ENCODE measurements around the gene CNN3.

DNA sequence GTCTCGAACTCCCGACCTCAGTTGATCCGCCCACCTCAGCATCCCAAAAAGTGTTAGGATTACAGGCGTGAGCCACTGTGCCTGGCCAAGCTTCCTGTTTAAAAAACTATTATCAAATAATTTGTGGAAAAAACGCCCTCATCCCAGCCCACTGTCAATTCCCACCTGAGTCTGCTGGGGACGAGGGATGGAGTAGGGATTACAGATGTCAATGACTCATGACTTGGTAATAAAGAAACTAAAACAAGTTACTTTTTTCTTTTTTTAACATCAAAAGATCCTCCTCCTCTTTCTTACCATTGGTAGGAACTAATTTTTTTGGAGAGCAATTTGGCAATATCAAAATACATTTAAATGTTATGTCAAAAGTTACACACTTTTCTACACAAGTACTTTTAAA is 9.7 kb downstream of the CNN3 start:
- TF ChIP-seq ZFP30 (CRISPR knock-in tag; IDR thresholded peaks at IDR 0.05) = no peak
- TF ChIP-seq ZNF8 (CRISPR knock-in tag; IDR thresholded peaks at IDR 0.05) = no peak
- TF ChIP-seq SNAI2 (CRISPR knock-in tag; IDR thresholded peaks at IDR 0.05) = no peak
- TF ChIP-seq, protein P1, sequence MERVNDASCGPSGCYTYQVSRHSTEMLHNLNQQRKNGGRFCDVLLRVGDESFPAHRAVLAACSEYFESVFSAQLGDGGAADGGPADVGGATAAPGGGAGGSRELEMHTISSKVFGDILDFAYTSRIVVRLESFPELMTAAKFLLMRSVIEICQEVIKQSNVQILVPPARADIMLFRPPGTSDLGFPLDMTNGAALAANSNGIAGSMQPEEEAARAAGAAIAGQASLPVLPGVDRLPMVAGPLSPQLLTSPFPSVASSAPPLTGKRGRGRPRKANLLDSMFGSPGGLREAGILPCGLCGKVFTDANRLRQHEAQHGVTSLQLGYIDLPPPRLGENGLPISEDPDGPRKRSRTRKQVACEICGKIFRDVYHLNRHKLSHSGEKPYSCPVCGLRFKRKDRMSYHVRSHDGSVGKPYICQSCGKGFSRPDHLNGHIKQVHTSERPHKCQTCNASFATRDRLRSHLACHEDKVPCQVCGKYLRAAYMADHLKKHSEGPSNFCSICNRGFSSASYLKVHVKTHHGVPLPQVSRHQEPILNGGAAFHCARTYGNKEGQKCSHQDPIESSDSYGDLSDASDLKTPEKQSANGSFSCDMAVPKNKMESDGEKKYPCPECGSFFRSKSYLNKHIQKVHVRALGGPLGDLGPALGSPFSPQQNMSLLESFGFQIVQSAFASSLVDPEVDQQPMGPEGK (CRISPR knock-in tag; IDR thresholded peaks at IDR 0.05; ENCODE audit: borderline replicate concordance) = no peak
- no peak for TF ChIP-seq GLIS3 (CRISPR knock-in tag; IDR thresholded peaks at IDR 0.05)
- TF ChIP-seq ZNF565 (CRISPR knock-in tag; conservative IDR thresholded peaks at IDR 0.05; ENCODE audit: low read depth) = no peak
- TF ChIP-seq BACH2 (CRISPR knock-in tag; IDR thresholded peaks at IDR 0.05; ENCODE audit: borderline replicate concordance) = no peak

Data from SK-N-SH treated with all-trans-retinoic acid at 6 μM for 48 hours (cell line).